Neuronal stem cell (in vitro differentiated cells): ENCODE measurements around the gene KIF13A.
"Not testable (repeated sequence)": the region's sequence is repeated elsewhere in the genome, so short reads cannot be mapped to it uniquely, and the experiment has no call there.

ENCODE experiments used
- DNase-seq: peaks from one replicate; pipeline ENCODE4 v3.0.0-alpha.2; 2013; ENCODE audit warnings: low spot score
- H2AFZ ChIP-seq: one replicate; pipeline ENCODE4 v1.6.1; 2013; ENCODE audit warnings: mild to moderate bottlenecking, low read length, inconsistent platforms
- H2AK5ac ChIP-seq: 2 replicates; pipeline ENCODE4 v1.6.1; 2013; ENCODE audit warnings: low read depth, mild to moderate bottlenecking, inconsistent platforms, low read length, moderate library complexity, mixed read lengths
- H2BK120ac ChIP-seq: 2 replicates; pipeline ENCODE4 v1.6.1; 2013; ENCODE audit warnings: low read depth, mild to moderate bottlenecking, inconsistent platforms, low read length, moderate library complexity, mixed read lengths
- H2BK12ac ChIP-seq: one replicate; pipeline ENCODE4 v1.6.1; 2013; ENCODE audit warnings: low read length, inconsistent platforms
- H2BK15ac ChIP-seq: 2 replicates; pipeline ENCODE4 v1.6.1; 2013; ENCODE audit warnings: mild to moderate bottlenecking, low read length, inconsistent platforms, mixed read lengths
- H2BK5ac ChIP-seq: one replicate; pipeline ENCODE4 v1.6.1; 2013; ENCODE audit warnings: inconsistent platforms, mild to moderate bottlenecking, low read length, moderate library complexity
- H3K14ac ChIP-seq: one replicate; pipeline ENCODE4 v1.6.1; 2013; ENCODE audit warnings: low read length, inconsistent platforms
- H3K18ac ChIP-seq: 2 replicates; pipeline ENCODE4 v1.6.1; 2013; ENCODE audit warnings: low read length, inconsistent platforms
- H3K23ac ChIP-seq: 2 replicates; pipeline ENCODE4 v1.6.1; 2013; ENCODE audit warnings: low read depth, mild to moderate bottlenecking, mixed read lengths, low read length, inconsistent platforms; ENCODE audit not compliant: poor library complexity
- H3K27ac ChIP-seq: replicated peaks from 3 replicates; pipeline ENCODE4 v1.5.1; 2013; ENCODE audit warnings: low read length, inconsistent platforms
- H3K27me3 ChIP-seq, 3 experiments: 2 replicates each; pipeline ENCODE4 v1.6.1; 2013; ENCODE audit warnings: low read length in 3 of 3, mild to moderate bottlenecking in 2 of 3, inconsistent platforms in 1 of 3, low read depth in 1 of 3, mixed read lengths in 1 of 3, moderate library complexity in 1 of 3; ENCODE audit not compliant: control insufficient read depth in 3 of 3, insufficient read depth in 3 of 3
- H3K36me3 ChIP-seq, 2 donors: replicated peaks in 1 of 2; 2 replicates each; pipeline ENCODE4 v1.6.1; 2013; ENCODE audit warnings: low read length in 2 of 2; ENCODE audit not compliant: control insufficient read depth in 2 of 2, insufficient read depth in 2 of 2
- H3K4ac ChIP-seq: 2 replicates; pipeline ENCODE4 v1.6.1; 2013; ENCODE audit warnings: inconsistent platforms, mild to moderate bottlenecking, low read length, moderate library complexity
- H3K4me1 ChIP-seq, 2 donors: 1 replicate in 1 of 2; 2 replicates in 1 of 2; pipeline ENCODE4 v1.6.1; 2013; ENCODE audit warnings: low read length in 2 of 2, low read depth in 1 of 2; ENCODE audit not compliant: control insufficient read depth in 2 of 2, insufficient read depth in 1 of 2
- H3K4me2 ChIP-seq: one replicate; pipeline ENCODE4 v1.6.1; 2013; ENCODE audit warnings: mild to moderate bottlenecking, low read length, inconsistent platforms; ENCODE audit not compliant: insufficient read depth, poor library complexity, severe bottlenecking
- H3K4me3 ChIP-seq, 2 donors: 2 replicates each; pipeline ENCODE4 v1.5.1; 2013; ENCODE audit warnings: low read length in 2 of 2, mild to moderate bottlenecking in 2 of 2, inconsistent platforms in 1 of 2, moderate library complexity in 1 of 2
- H3K79me1 ChIP-seq: one replicate; pipeline ENCODE4 v1.6.1; 2013; ENCODE audit warnings: low read depth, mild to moderate bottlenecking, inconsistent platforms, low read length, moderate library complexity
- H3K9ac ChIP-seq: one replicate; pipeline ENCODE4 v1.6.1; 2013; ENCODE audit warnings: mild to moderate bottlenecking, low read depth, low read length, inconsistent platforms; ENCODE audit not compliant: poor library complexity
- H3K9me3 ChIP-seq, 2 donors: replicated peaks in 1 of 2; 2 replicates each; pipeline versions ENCODE3 to v1.6.1; 2013; ENCODE audit warnings: low read length in 2 of 2, mild to moderate bottlenecking in 2 of 2, inconsistent platforms in 1 of 2, low read depth in 1 of 2, mixed read lengths in 1 of 2, moderate library complexity in 1 of 2; ENCODE audit not compliant: control insufficient read depth in 2 of 2, insufficient read depth in 1 of 2
- H4K8ac ChIP-seq: one replicate; pipeline ENCODE4 v1.6.1; 2013; ENCODE audit warnings: low read depth, mild to moderate bottlenecking, inconsistent platforms, low read length, moderate library complexity
- H4K91ac ChIP-seq: one replicate; pipeline ENCODE4 v1.6.1; 2013; ENCODE audit warnings: low read length, low read depth, mild to moderate bottlenecking, inconsistent platforms; ENCODE audit not compliant: poor library complexity
- WGBS, 2 donors: extraction: QIAGEN DNeasy Blood & Tissue Kit; methylation state at CpG; one replicate each; pipeline ENCODE4 v1.1.7; 2013; ENCODE audit warnings: missing lambda C conversion rate in 2 of 2, mixed read lengths in 1 of 2; ENCODE audit not compliant: insufficient read length in 2 of 2, insufficient replicate concordance in 1 of 2; ENCODE audit errors: extremely low coverage in 2 of 2; 5-methylcytosine and 5-hydroxymethylcytosine counted together

Gene KIF13A

DNA sequence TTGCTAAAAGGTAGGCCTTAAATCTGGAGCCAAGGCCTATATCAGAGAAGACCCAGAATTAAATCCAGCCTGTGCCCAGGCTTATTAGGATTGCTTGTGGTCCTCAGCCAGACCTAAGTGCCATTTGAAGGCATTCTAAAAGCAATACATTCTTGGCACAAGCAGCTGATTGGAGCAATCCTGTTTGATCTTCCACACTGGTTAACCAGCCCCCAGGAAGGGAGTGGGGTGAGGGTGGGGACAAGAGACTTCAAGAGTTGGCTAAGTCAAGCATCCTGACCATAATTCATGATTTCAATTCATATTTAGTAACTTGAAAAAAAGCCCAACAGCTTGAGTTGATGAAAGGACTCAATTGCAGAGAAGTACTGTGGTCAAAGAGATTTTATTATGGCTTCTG lies 128.9 kb downstream of the KIF13A start:
- DNase-seq = no peak
- H2BK120ac ChIP-seq = no peak overlapping the region

DNA sequence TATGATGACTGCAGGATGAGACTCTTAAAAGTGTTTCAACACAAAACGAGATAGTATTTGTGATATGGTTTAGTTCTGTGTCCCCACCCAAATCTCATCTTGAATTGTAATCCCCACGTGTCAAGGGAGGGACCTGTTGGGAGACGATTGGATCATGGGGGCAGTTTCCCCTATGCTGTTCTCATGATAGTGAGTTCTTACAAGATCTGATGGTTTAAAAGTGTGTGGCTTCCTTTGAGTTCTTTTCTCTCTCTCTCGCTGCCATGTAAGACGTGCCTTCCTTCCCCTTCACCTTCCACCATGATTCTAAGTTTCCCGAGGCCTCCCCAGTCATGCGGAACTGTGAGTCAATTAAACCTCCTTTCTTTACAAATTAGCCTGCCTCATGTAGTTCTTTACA lies 130.2 kb downstream of the KIF13A start:
- H2BK15ac ChIP-seq, H2AFZ ChIP-seq, H3K27ac ChIP-seq, H3K4me2 ChIP-seq, H4K91ac ChIP-seq, H3K79me1 ChIP-seq, H2AK5ac ChIP-seq, H3K23ac ChIP-seq, H2BK12ac ChIP-seq, H3K14ac ChIP-seq, H4K8ac ChIP-seq, H3K9ac ChIP-seq, H2BK5ac ChIP-seq, H3K18ac ChIP-seq, H3K9me3 ChIP-seq, H3K27me3 ChIP-seq, DNase-seq, H2BK120ac ChIP-seq, H3K4me3 ChIP-seq, H3K4me1 ChIP-seq, H3K4ac ChIP-seq: not testable (repeated sequence)
- H3K36me3 ChIP-seq = peaks cover 0 to 11% of the 10 kb centered on the region in 2 donors
- no CpG with 5 or more reads among the region's 7 CpGs for WGBS, 2 donors

More for the DNA sequence above, 128.9 kb downstream of the KIF13A start:
- Histone ChIP-seq H3K4me2 (no peak overlapping the region), H3K4me3 (no peak overlapping the region), H3K23ac (no peak overlapping the region), H3K9me3 (no peaks in the 10 kb centered on the region), H2BK15ac (no peak overlapping the region), H3K4ac (no peak overlapping the region), H2AK5ac (no peak overlapping the region), H2BK12ac (no peak overlapping the region), H3K18ac (no peak overlapping the region), H3K27me3 (no peaks in the 10 kb centered on the region), H2AFZ (no peak overlapping the region), H3K4me1 (no peaks in the 10 kb centered on the region), H3K9ac (no peak overlapping the region), H3K36me3 (peaks cover 0 to 11% of the 10 kb centered on the region in 2 donors), H3K27ac (no peak overlapping the region), H3K14ac (no peak overlapping the region), H4K91ac (no peak overlapping the region), H4K8ac (no peak overlapping the region), H2BK5ac (no peak overlapping the region), H3K79me1 (peaks cover 1% of the 10 kb centered on the region)

DNA sequence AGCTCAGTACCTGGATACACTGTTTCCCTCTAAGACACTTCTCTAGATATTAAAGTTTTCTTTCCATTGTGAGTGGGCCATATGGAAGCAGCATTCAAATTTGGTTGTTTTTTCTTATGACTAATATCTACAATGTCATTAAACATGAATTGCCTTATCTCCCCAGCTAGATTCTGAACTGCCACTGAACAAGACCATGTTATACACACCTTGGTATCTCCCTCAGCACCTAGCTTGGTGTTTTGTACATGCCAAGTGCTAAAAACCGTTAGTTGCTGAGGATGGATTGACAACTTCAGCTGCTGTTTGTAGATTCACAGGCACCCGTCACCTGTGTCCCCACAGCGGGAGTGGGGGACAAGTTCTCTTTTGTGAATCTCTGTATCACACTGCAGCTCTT lies 131.1 kb downstream of the KIF13A start:
- H2BK12ac ChIP-seq = no peak overlapping the region
- H3K9me3 ChIP-seq = no peaks in the 10 kb centered on the region
- H3K4me1 ChIP-seq = no peaks in the 10 kb centered on the region
- no peak overlapping the region for H2BK120ac ChIP-seq
- no peak overlapping the region for H2BK5ac ChIP-seq
- no peak overlapping the region for H3K4me3 ChIP-seq
- H2AK5ac ChIP-seq = no peak overlapping the region
- no peak overlapping the region for H3K4me2 ChIP-seq
- no peak overlapping the region for H3K4ac ChIP-seq
- no peak overlapping the region for H3K18ac ChIP-seq
- H3K23ac ChIP-seq = no peak overlapping the region
- no peaks in the 10 kb centered on the region for H3K27me3 ChIP-seq
- no peak overlapping the region for H4K91ac ChIP-seq
- no peak overlapping the region for H4K8ac ChIP-seq
- H2BK15ac ChIP-seq = no peak overlapping the region
- H3K9ac ChIP-seq = no peak overlapping the region
- no peak overlapping the region for H3K14ac ChIP-seq
- WGBS, 2 donors = no CpG with 5 or more reads among the region's 3 CpGs
- H3K79me1 ChIP-seq = peaks cover 1% of the 10 kb centered on the region
- H2AFZ ChIP-seq = no peak overlapping the region
- peaks cover 0 to 16% of the 10 kb centered on the region in 2 donors for H3K36me3 ChIP-seq
- DNase-seq = no peak
- H3K27ac ChIP-seq = no peak overlapping the region

DNA sequence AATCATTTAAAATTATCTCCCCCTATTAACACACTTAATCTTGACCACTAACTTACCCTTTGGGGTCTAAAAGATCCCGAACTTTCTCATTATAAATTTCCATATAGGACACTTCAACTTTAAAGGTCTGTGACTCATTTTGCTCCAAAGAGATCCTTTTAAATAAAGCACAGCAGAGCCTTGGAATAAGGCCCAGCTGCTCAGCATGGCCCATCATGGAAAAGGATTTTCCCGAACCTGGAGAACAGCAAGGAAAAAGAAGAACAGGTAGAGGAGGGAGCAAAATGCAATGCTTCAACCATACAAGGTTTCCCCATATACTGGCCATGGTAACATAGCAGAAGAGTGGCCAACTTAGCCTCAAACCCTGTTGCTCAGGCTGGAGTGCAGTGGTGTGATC lies 132.1 kb downstream of the KIF13A start:
- Histone ChIP-seq H2AFZ (no peak overlapping the region), H3K9me3 (no peaks in the 10 kb centered on the region), H4K91ac (no peak overlapping the region), H2BK15ac (no peak overlapping the region), H3K27ac (no peak overlapping the region), H2AK5ac (no peak overlapping the region), H2BK12ac (no peak overlapping the region), H3K4me3 (no peak overlapping the region), H3K79me1 (peaks cover 1% of the 10 kb centered on the region), H3K4me2 (no peak overlapping the region), H3K27me3 (no peaks in the 10 kb centered on the region), H3K9ac (no peak overlapping the region), H3K14ac (no peak overlapping the region), H3K36me3 (peaks cover 0 to 24% of the 10 kb centered on the region in 2 donors), H4K8ac (no peak overlapping the region), H3K4me1 (no peaks in the 10 kb centered on the region), H2BK120ac (no peak overlapping the region), H2BK5ac (no peak overlapping the region), H3K4ac (no peak overlapping the region), H3K23ac (no peak overlapping the region), H3K18ac (no peak overlapping the region)
- WGBS, 2 donors = no CpG with 5 or more reads among the region's 2 CpGs
- DNase-seq = no peak
